ENCODE data around the gene SIDT2. TPM values are rescaled to one million over a fixed set of nuclear protein-coding genes. Genes with fewer than 3 reads are reported as not detected.
"Not testable (repeated sequence)": the region's sequence is repeated elsewhere in the genome, so short reads cannot be mapped to it uniquely, and the experiment has no call there.

The SIDT2 gene
- total RNA-seq, 1 donor, result 46.6 TPM

DNA sequence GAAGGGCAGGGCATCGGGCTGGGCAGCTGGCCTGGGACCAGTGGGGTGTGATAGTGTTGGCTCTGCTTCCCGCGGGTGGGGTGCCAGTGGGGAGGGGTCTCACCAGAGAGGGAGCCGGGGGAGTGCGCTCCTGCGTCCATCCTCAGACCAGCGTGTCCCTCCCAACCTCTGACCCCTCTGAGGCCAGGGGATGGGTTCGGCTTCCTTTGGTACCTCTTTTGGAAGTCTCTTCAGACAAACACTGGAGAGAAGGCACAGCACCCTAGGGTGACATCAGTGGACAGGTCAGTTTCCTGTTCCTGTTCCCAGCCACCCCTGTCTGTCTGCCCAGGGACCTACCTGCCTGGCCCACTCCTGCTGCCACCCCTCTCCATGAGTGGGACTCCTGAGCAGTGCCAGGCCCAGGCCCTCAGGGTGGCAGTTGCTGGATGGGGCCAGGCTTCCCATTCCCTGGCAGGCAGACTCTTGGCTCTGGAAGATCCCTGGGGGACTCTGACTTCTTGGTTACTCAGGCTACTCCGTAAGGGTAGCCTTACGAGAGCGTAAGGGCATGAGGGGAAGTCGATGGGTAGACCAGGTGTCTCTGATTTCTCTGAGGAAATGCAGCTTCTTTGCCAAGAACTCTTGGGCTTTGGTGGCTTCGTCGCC lies 23.2 kb downstream of the SIDT2 start:
- no peaks in the 10 kb centered on the region for H3K4me1 ChIP-seq (ENCODE audit: insufficient read depth, low read length)
- H3K4me3 ChIP-seq (ENCODE audit: low read length), result no peak overlapping the region
- H3K9me3 ChIP-seq (ENCODE audit: low read depth, low read length), result no peaks in the 10 kb centered on the region
- H3K27me3 ChIP-seq (ENCODE audit: insufficient read depth, low read length), result no peaks in the 10 kb centered on the region

DNA sequence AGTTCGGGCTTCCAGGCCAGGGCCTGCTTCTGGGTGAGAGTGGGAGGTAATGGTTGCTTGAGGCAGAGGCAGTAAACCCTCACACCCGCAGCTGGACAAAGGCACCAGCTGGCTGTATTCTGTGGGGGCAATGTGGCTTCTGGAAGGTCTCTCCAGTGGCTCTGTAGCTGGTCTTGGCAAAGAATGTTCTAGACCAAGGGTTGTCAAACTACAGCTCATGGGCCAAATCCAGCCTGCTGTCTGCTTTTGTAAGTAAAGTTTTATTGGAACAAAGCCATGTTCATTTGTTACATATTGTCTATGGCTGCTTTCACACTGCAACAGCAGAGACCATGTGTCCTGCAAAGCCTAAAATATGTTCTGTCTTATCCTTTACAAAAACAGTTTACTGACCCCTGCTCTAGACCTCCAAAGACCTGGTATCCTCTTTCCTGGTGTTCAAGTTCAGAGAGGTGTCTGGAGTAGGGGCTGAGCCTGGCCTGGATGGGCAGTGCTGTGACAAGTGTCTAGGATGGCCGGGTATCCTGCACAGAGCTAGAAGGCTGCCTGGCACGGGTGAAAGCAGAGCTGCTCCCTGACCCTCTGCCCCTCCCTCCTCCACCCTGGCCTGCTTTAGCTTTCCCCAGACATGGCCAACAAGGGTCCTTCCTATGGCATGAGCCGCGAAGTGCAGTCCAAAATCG lies 24.0 kb downstream of the SIDT2 start:
- Histone ChIP-seq H3K27me3 (ENCODE audit: insufficient read depth, low read length) (no peaks in the 10 kb centered on the region), H3K4me1 (ENCODE audit: insufficient read depth, low read length) (no peaks in the 10 kb centered on the region), H3K9me3 (ENCODE audit: low read depth, low read length) (no peaks in the 10 kb centered on the region), H3K4me3 (ENCODE audit: low read length) (no peak overlapping the region)

DNA sequence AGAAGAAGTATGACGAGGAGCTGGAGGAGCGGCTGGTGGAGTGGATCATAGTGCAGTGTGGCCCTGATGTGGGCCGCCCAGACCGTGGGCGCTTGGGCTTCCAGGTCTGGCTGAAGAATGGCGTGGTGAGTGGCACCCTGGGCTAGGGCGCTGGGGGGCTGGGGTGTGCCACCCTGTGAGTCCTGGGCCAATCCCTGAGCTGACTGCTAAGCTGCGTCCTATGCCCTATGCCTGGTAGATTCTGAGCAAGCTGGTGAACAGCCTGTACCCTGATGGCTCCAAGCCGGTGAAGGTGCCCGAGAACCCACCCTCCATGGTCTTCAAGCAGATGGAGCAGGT lies 24.5 kb downstream of the SIDT2 start:
- H3K9me3 ChIP-seq (ENCODE audit: low read depth, low read length), result no peaks in the 10 kb centered on the region
- H3K27me3 ChIP-seq (ENCODE audit: insufficient read depth, low read length), result no peaks in the 10 kb centered on the region
- no peaks in the 10 kb centered on the region for H3K4me1 ChIP-seq (ENCODE audit: insufficient read depth, low read length)
- no peak overlapping the region for H3K4me3 ChIP-seq (ENCODE audit: low read length)

DNA sequence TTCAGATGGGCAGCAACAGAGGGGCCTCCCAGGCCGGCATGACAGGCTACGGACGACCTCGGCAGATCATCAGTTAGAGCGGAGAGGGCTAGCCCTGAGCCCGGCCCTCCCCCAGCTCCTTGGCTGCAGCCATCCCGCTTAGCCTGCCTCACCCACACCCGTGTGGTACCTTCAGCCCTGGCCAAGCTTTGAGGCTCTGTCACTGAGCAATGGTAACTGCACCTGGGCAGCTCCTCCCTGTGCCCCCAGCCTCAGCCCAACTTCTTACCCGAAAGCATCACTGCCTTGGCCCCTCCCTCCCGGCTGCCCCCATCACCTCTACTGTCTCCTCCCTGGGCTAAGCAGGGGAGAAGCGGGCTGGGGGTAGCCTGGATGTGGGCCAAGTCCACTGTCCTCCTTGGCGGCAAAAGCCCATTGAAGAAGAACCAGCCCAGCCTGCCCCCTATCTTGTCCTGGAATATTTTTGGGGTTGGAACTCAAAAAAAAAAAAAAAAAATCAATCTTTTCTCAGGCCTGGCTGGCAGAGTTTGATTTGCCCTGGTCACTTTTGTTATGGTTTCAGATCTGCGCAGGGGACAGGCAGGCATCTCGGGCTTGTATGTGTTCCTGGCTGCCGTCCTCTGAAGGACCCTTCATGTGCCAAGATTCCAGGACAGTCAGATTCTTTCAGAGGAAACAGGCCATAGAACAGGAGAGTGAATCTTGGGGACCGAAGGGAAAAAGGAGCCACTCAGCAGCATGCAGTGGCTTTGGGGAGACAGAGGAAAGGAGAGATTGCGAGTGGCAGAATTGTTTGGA lies 25.9 kb downstream of the SIDT2 start:
- no peak overlapping the region for H3K4me3 ChIP-seq (ENCODE audit: low read length)
- no peaks in the 10 kb centered on the region for H3K9me3 ChIP-seq (ENCODE audit: low read depth, low read length)
- no peaks in the 10 kb centered on the region for H3K27me3 ChIP-seq (ENCODE audit: insufficient read depth, low read length)
- no peaks in the 10 kb centered on the region for H3K4me1 ChIP-seq (ENCODE audit: insufficient read depth, low read length)

- Histone ChIP-seq H3K4me1 (ENCODE audit: insufficient read depth, low read length) (no peaks in the 10 kb centered on the region), H3K4me3 (ENCODE audit: low read length) (no peak overlapping the region), H3K27me3 (ENCODE audit: insufficient read depth, low read length) (no peaks in the 10 kb centered on the region), H3K9me3 (ENCODE audit: low read depth, low read length) (no peaks in the 10 kb centered on the region)
Observed at GRCh38 chr11:117205211-117205818, 26.8 kb downstream of the SIDT2 start.

- H3K27me3 ChIP-seq (ENCODE audit: insufficient read depth, low read length); H3K4me1 ChIP-seq (ENCODE audit: insufficient read depth, low read length); H3K4me3 ChIP-seq (ENCODE audit: low read length); H3K9me3 ChIP-seq (ENCODE audit: low read depth, low read length): not testable (repeated sequence)
Observed at GRCh38 chr11:117206111-117206510, 27.6 kb downstream of the SIDT2 start.

GRCh38 chr11:117206859-117207258 lies 28.3 kb downstream of the SIDT2 start:
- H3K27me3 ChIP-seq (ENCODE audit: insufficient read depth, low read length); H3K4me1 ChIP-seq (ENCODE audit: insufficient read depth, low read length); H3K4me3 ChIP-seq (ENCODE audit: low read length); H3K9me3 ChIP-seq (ENCODE audit: low read depth, low read length): not testable (repeated sequence)

DNA sequence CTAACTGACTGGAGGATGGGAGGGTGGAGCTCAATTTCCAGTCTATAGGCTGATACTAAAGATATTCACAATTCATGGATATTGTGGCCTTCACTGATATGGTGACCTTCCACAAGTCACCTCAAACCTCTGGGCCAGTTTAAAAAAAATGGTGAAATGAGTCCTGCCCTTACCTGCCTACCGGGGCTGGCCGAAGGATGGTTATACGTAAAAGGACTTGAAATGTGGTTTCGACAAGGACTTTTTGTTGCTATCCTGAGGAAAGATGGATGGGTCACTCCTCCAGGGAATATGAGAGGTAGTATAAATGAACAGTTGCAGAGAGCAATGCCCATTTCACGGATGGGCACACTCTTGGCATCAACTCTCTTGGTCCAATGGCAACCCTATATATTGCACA lies 28.9 kb downstream of the SIDT2 start:
- not testable (repeated sequence) for H3K27me3 ChIP-seq (ENCODE audit: insufficient read depth, low read length); H3K4me1 ChIP-seq (ENCODE audit: insufficient read depth, low read length); H3K9me3 ChIP-seq (ENCODE audit: low read depth, low read length); H3K4me3 ChIP-seq (ENCODE audit: low read length)

- H3K27me3 ChIP-seq (ENCODE audit: insufficient read depth, low read length); H3K4me1 ChIP-seq (ENCODE audit: insufficient read depth, low read length); H3K4me3 ChIP-seq (ENCODE audit: low read length); H3K9me3 ChIP-seq (ENCODE audit: low read depth, low read length): not testable (repeated sequence)
Observed at GRCh38 chr11:117208710-117209109, 30.2 kb downstream of the SIDT2 start.

- not testable (repeated sequence) for H3K4me1 ChIP-seq (ENCODE audit: insufficient read depth, low read length); H3K9me3 ChIP-seq (ENCODE audit: low read depth, low read length); H3K27me3 ChIP-seq (ENCODE audit: insufficient read depth, low read length); H3K4me3 ChIP-seq (ENCODE audit: low read length)
Observed at GRCh38 chr11:117209351-117210125, 31.0 kb downstream of the SIDT2 start.

GRCh38 chr11:117210620-117211019 lies 32.1 kb downstream of the SIDT2 start:
- Histone ChIP-seq H3K4me3 (ENCODE audit: low read length) (no peak overlapping the region), H3K9me3 (ENCODE audit: low read depth, low read length) (no peaks in the 10 kb centered on the region), H3K27me3 (ENCODE audit: insufficient read depth, low read length) (no peaks in the 10 kb centered on the region), H3K4me1 (ENCODE audit: insufficient read depth, low read length) (no peaks in the 10 kb centered on the region)

DNA sequence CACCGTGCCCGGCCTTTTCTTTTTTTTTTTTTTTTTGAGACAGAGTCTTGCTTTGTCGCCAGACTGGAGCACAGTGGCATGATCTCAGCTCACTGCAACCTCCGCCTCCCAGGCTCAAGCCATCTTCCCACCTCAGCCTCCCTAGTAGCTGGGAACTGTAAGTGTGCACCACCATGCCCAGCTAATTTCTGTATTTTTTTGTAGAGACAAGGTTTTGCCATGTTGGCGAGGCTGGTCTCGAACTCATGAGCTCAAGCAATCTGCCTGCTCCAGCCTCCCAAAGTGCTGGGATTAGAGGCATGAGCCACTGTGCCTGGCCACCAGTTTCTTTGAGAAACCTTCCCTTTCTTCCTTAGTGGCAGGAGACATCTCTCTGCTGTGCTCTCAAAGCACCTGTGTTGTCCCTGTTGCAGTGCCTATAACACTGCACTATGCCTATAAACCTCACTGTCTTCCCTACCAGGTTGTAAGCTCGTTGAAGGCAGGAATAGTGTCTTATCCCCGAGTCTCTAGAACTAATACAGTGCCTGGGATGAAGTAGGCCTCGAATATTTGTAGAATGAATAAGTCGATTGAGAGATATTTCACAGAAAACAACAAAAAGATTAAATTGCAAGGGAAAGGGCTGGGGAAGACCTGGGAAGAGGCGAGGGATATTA lies 34.3 kb downstream of the SIDT2 start:
- H3K4me3 ChIP-seq (ENCODE audit: low read length), result no peak overlapping the region

GRCh38 chr11:117214404-117215110 lies 36.0 kb downstream of the SIDT2 start:
- Histone ChIP-seq H3K27me3 (ENCODE audit: insufficient read depth, low read length) (no peaks in the 10 kb centered on the region), H3K4me1 (ENCODE audit: insufficient read depth, low read length) (peaks cover 1% of the 10 kb centered on the region), H3K9me3 (ENCODE audit: low read depth, low read length) (no peaks in the 10 kb centered on the region), H3K4me3 (ENCODE audit: low read length) (no peak overlapping the region)

More for the DNA sequence above, 34.3 kb downstream of the SIDT2 start:
- H3K9me3 ChIP-seq (ENCODE audit: low read depth, low read length), result no peaks in the 10 kb centered on the region
- H3K27me3 ChIP-seq (ENCODE audit: insufficient read depth, low read length), result no peaks in the 10 kb centered on the region
- no peaks in the 10 kb centered on the region for H3K4me1 ChIP-seq (ENCODE audit: insufficient read depth, low read length)
